A673 (cell line): ENCODE data around the gene LBHD2. TPM values are rescaled to one million over a fixed set of nuclear protein-coding genes. Genes with fewer than 3 reads are reported as not detected.

Experiments
- BruUV-seq: library from RNA; stranded (reverse); fragments of 400-500 nt; replicated peaks from 2 replicates; lab custom pipeline; 2021; lab: Mats Ljungman, UMichigan
- CTCF ChIA-PET: fragments of 300-600 bp; sonication (Branson Sonifier 250); formaldehyde crosslinking; loops from one replicate; lab custom pipeline; 2022; ENCODE audit warnings: antibody characterized with exemption; lab: Charles Lee
- POLR2A ChIA-PET: fragments of 300-600 bp; sonication (Branson Sonifier 250); formaldehyde crosslinking; loops from one replicate; lab custom pipeline; 2022; ENCODE audit warnings: antibody characterized with exemption; ENCODE audit not compliant: low non-redundant PET; lab: Charles Lee
- DNase-seq: peaks from one replicate; pipeline ENCODE4 v3.0.0-alpha.2; 2015; ENCODE audit warnings: low spot score
- H3K27ac ChIP-seq: fragments of 200-600 bp; sonication (generic); 2 replicates; pipeline ENCODE4 v1.5.1; 2016; ENCODE audit warnings: mixed run types, low read depth, mild to moderate bottlenecking, mixed read lengths, antibody characterized with exemption, low read length; ENCODE audit not compliant: poor library complexity, severe bottlenecking
- H3K27me3 ChIP-seq: fragments of 200-600 bp; sonication (generic); replicated peaks from 2 replicates; pipeline ENCODE4 v1.6.1; 2017; ENCODE audit warnings: mixed run types, low read depth, mild to moderate bottlenecking, mixed read lengths, antibody characterized with exemption, low read length; ENCODE audit not compliant: insufficient read depth, poor library complexity
- H3K36me3 ChIP-seq: fragments of 200-600 bp; sonication (generic); 2 replicates; pipeline ENCODE4 v1.6.1; 2016; ENCODE audit warnings: mixed run types, mild to moderate bottlenecking, mixed read lengths, antibody characterized with exemption, low read length; ENCODE audit not compliant: insufficient read depth, poor library complexity, severe bottlenecking
- H3K4me1 ChIP-seq: fragments of 200-600 bp; sonication (generic); 2 replicates; pipeline ENCODE4 v1.6.1; 2017; ENCODE audit warnings: mixed run types, mild to moderate bottlenecking, mixed read lengths, antibody characterized with exemption, low read length; ENCODE audit not compliant: insufficient read depth, poor library complexity, severe bottlenecking
- H3K4me3 ChIP-seq: fragments of 200-600 bp; sonication (generic); 2 replicates; pipeline ENCODE4 v1.5.1; 2016; ENCODE audit warnings: low read depth, mixed run types, mild to moderate bottlenecking, mixed read lengths, low read length; ENCODE audit not compliant: poor library complexity, severe bottlenecking
- H3K9me3 ChIP-seq: fragments of 200-600 bp; sonication (generic); 2 replicates; pipeline ENCODE4 v1.6.1; 2016; ENCODE audit warnings: mixed run types, low read depth, mild to moderate bottlenecking, mixed read lengths, antibody characterized with exemption, low read length; ENCODE audit not compliant: poor library complexity, severe bottlenecking
- EZH2 ChIP-seq: fragments of 200-600 bp; sonication (generic); IDR thresholded peaks from 2 replicates; pipeline ENCODE4 v1.6.1; 2017; ENCODE audit warnings: borderline replicate concordance, low read depth, mild to moderate bottlenecking, mixed read lengths, antibody characterized with exemption, low read length; ENCODE audit not compliant: poor library complexity, severe bottlenecking
- intact Hi-C: fragments of 100-400 bp; cut with micrococcal nuclease; formaldehyde crosslinking; loops from one replicate; pipeline ENCODE4 v1.10.0; 2022; ENCODE audit not compliant: unreplicated experiment
- total RNA-seq: library from RNA; stranded (reverse); gene quantifications from 2 replicates; pipeline ENCODE4 v1.2.3, GENCODE V29; 2021
- TF ChIP-seq, protein P1 (sequence below): fragments of 300-800, 200-600 bp; sonication (generic); conservative IDR thresholded peaks from 2 replicates; pipeline ENCODE4 v1.5.1; 2017; ENCODE audit warnings: low read depth, mild to moderate bottlenecking, antibody characterized with exemption, low read length, moderate library complexity, mixed read lengths

LBHD2 gene
- total RNA-seq, 1 experiment from 2014 or later: 0.99 TPM

DNA sequence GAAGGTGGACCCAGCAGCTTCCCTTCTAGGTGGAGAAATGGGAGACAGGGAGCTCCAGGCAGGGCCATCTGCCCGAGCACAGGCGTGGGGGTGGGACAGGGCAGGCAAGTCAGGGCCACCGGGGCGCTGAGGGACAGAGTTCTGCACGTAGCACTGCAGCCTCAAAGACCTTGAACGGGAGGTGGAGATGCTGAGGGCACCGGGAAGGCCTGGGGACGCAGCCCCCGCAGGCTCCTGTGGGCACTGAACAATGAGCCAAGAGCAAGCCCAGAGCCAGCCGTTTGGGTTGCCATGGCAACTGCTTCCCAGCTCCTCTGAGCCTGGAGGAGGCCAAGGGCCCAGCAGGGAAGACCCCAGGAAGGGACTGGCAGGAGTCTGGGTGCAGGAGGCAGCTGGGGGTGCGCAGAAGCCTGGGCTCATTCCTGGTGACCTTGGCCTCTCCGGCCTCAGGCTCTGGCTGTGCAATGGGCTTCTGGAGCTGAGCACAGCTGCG, 3.4 kb downstream of the LBHD2 start:
- no peak for DNase-seq
- TF ChIP-seq, protein P1, sequence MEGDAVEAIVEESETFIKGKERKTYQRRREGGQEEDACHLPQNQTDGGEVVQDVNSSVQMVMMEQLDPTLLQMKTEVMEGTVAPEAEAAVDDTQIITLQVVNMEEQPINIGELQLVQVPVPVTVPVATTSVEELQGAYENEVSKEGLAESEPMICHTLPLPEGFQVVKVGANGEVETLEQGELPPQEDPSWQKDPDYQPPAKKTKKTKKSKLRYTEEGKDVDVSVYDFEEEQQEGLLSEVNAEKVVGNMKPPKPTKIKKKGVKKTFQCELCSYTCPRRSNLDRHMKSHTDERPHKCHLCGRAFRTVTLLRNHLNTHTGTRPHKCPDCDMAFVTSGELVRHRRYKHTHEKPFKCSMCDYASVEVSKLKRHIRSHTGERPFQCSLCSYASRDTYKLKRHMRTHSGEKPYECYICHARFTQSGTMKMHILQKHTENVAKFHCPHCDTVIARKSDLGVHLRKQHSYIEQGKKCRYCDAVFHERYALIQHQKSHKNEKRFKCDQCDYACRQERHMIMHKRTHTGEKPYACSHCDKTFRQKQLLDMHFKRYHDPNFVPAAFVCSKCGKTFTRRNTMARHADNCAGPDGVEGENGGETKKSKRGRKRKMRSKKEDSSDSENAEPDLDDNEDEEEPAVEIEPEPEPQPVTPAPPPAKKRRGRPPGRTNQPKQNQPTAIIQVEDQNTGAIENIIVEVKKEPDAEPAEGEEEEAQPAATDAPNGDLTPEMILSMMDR: no peak
- TF ChIP-seq EZH2: no peak
- no peak overlapping the region for H3K27ac ChIP-seq
- H3K4me3 ChIP-seq: no peak overlapping the region
- BruUV-seq: no TSS peak
- peaks cover 3% of the 10 kb centered on the region for H3K4me1 ChIP-seq
- ChIA-PET POLR2A (no interaction called here), CTCF (interaction anchor here (0.7 kb wide), 1 partner anchor 17 kb away, joined by 4 read pairs; no protein-coding TSS in a partner anchor)
- H3K36me3 ChIP-seq: no peaks in the 10 kb centered on the region
- intact Hi-C loops: no loop called here
- no peaks in the 10 kb centered on the region for H3K9me3 ChIP-seq
- H3K27me3 ChIP-seq: no peaks in the 10 kb centered on the region

DNA sequence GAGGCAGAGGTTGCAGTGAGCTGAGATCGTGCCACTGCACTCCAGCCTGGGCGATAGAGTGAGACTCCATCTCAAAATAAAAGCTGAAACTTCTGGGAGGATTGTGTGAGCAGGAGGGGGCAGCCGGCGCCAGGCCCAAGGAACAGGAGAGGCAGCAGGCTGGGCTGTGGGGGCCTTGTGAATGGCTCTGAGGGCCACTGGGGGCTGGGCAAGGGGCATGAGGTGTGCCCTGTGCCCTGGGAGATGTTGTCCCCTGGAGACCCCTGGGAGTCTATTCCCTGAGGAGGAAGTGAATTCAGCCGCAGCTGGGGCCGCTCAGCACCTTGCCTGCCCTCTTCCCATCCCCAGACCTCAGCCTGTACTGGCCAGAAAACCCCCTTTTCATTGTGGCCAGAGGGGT, 4.9 kb downstream of the LBHD2 start:
- ChIA-PET CTCF (no interaction called here), POLR2A (no interaction called here)
- Histone ChIP-seq H3K4me3 (no peak overlapping the region), H3K4me1 (peaks cover 3% of the 10 kb centered on the region), H3K27ac (no peak overlapping the region), H3K9me3 (no peaks in the 10 kb centered on the region), H3K36me3 (no peaks in the 10 kb centered on the region), H3K27me3 (no peaks in the 10 kb centered on the region)
- intact Hi-C loops: no loop called here
- BruUV-seq: no TSS peak
- DNase-seq: no peak
- TF ChIP-seq, protein P1: no peak
- TF ChIP-seq EZH2: no peak

DNA sequence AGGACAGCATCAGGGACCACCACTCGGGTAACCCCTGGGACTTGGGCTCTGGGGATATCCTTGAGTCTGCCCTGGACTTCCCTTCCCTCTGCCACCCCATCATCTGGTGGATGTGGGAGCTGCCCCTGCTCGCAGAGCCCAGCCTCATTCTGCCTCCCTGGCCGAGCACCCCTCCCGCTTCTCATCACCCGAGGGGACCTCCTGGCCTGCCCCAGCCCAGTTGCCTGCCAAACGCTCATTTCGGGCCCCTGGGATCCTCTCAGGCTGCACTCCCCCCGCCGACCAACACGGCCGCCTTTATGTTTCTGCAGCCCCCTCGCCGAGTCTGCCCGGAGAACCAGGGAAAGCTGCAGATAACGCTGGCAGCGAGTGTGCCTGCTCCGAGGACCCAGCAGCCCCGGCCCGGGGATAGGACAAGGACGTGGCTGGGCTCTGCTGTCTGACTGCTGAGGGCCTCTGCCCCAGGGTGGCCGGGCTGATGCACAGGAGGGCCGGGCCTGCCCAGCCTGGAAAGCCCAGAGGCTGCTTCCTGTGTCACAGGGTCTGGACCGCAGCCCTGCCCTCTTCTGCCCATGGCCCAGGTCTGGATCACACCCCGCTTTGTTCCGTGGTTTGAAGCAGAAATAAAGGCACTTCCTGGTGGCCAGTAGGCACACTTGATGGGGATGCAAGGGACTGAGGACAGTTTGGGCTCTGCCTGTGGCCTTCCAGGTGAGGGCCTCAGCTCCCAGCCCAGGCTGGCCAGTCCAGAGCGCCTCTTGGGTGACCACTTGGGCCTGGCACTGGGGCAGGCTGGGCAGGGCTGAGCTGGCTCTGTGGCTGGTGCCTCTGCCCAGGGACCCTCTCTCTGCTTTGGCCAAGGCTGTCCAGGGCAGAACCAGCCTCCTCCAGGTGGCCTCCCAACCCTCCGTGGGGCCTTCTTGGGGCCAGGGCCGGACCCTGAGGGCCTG, 5.7 kb downstream of the LBHD2 start:
- no peak for DNase-seq
- no peaks in the 10 kb centered on the region for H3K27me3 ChIP-seq
- no peak overlapping the region for H3K27ac ChIP-seq
- peaks cover 3% of the 10 kb centered on the region for H3K4me1 ChIP-seq
- H3K4me3 ChIP-seq: no peak overlapping the region
- intact Hi-C loops: no loop called here
- ChIA-PET CTCF (no interaction called here), POLR2A (no interaction called here)
- H3K9me3 ChIP-seq: no peaks in the 10 kb centered on the region
- H3K36me3 ChIP-seq: no peaks in the 10 kb centered on the region
- TF ChIP-seq EZH2: no peak
- TF ChIP-seq, protein P1: no peak
- BruUV-seq: no TSS peak
